ENCODE results near the gene GPR162.

GRCh38 chr12:6813363-6813762 lies 8.3 kb upstream of the GPR162 start:
- TF ChIP-seq CTCF (optimal IDR thresholded peaks at IDR 0.05 in 1 of 3, IDR thresholded peaks at IDR 0.05 in 1 of 3, conservative IDR thresholded peaks at IDR 0.05 in 1 of 3; ENCODE audit: extremely low read depth in 1 of 3, insufficient read depth in 2 of 3, low read length in 3 of 3) (no peak), EZH2 (IDR thresholded peaks at IDR 0.05; ENCODE audit: low read length) (no peak)
